ENCODE data around the gene PRKCB.
"Not testable (repeated sequence)": the region's sequence is repeated elsewhere in the genome, so short reads cannot be mapped to it uniquely, and the experiment has no call there.

Gene PRKCB

GRCh38 chr16:24053099-24053946 lies 217.5 kb downstream of the PRKCB start:
- no peak for DNase-seq

- no peak for DNase-seq
These were observed 219.1 kb downstream of the PRKCB start for GRCh38 chr16:24054741-24055491.

- DNase-seq, result no peak
These were observed 226.6 kb downstream of the PRKCB start for GRCh38 chr16:24062270-24062817.

- DNase-seq, result no peak
These were observed 233.3 kb downstream of the PRKCB start for GRCh38 chr16:24069036-24069590.

GRCh38 chr16:24070851-24071250 lies 235.1 kb downstream of the PRKCB start:
- no peak for DNase-seq

- DNase-seq, result no peak
These were observed 236.0 kb downstream of the PRKCB start for GRCh38 chr16:24071666-24072360.

GRCh38 chr16:24073321-24073720 lies 237.5 kb downstream of the PRKCB start:
- no peak for DNase-seq

- no peak for DNase-seq
These were observed 238.8 kb downstream of the PRKCB start for GRCh38 chr16:24074574-24074973.

- no peak for DNase-seq
These were observed 239.5 kb downstream of the PRKCB start for GRCh38 chr16:24075302-24075701.

- DNase-seq, result peak; percentile 11
These were observed 240.3 kb downstream of the PRKCB start for GRCh38 chr16:24075931-24076716.

- DNase-seq, result no peak
These were observed 241.5 kb downstream of the PRKCB start for GRCh38 chr16:24077292-24077691.

- DNase-seq, result no peak
These were observed 242.2 kb downstream of the PRKCB start for GRCh38 chr16:24077966-24078365.

- DNase-seq, result no peak
These were observed 249.9 kb downstream of the PRKCB start for GRCh38 chr16:24085666-24086065.

GRCh38 chr16:24087891-24088410 lies 252.2 kb downstream of the PRKCB start:
- DNase-seq, result no peak

- DNase-seq, result no peak
These were observed 253.0 kb downstream of the PRKCB start for GRCh38 chr16:24088767-24089166.

- no peak for DNase-seq
These were observed 255.3 kb downstream of the PRKCB start for GRCh38 chr16:24091125-24091524.

GRCh38 chr16:24093049-24093448 lies 257.3 kb downstream of the PRKCB start:
- DNase-seq, result no peak

- no peak for DNase-seq
These were observed 258.9 kb downstream of the PRKCB start for GRCh38 chr16:24094660-24095059.

GRCh38 chr16:24098896-24099295 lies 263.1 kb downstream of the PRKCB start:
- DNase-seq, result no peak

GRCh38 chr16:24101431-24101830 lies 265.6 kb downstream of the PRKCB start:
- DNase-seq, result no peak

GRCh38 chr16:24102209-24102660 lies 266.5 kb downstream of the PRKCB start:
- no peak for DNase-seq

- DNase-seq, result not testable (repeated sequence)
These were observed 269.7 kb downstream of the PRKCB start for GRCh38 chr16:24105471-24105870.
